Transverse colon (tissue), 4 donors: ENCODE data around the gene RLN3.

Experiments
- POLR2A ChIP-seq: fragments of 450-650 bp; IDR thresholded peaks from one replicate; pipeline ENCODE4 v1.6.1; 2016; ENCODE audit warnings: antibody characterized with exemption, mild to moderate bottlenecking, moderate library complexity
- POLR2AphosphoS5 ChIP-seq, 3 donors: sonication (generic); formaldehyde crosslinking; IDR thresholded peaks; one replicate each; pipeline ENCODE4 v1.6.1; 2016; ENCODE audit warnings: antibody characterized with exemption in 3 of 3
- TF ChIP-seq, protein P1 (sequence below), 5 experiments: fragments of 200-600 bp in 3 of 5; fragments of 450-650 bp in 2 of 5; sonication (generic) in 3 of 5; IDR thresholded peaks; 1 replicate in 2 of 5; 2 replicates in 3 of 5; pipeline ENCODE4 v1.5.1; 2016 to 2017; ENCODE audit warnings: antibody characterized with exemption in 5 of 5, inconsistent platforms in 3 of 5, mild to moderate bottlenecking in 2 of 5, moderate library complexity in 1 of 5

DNA sequence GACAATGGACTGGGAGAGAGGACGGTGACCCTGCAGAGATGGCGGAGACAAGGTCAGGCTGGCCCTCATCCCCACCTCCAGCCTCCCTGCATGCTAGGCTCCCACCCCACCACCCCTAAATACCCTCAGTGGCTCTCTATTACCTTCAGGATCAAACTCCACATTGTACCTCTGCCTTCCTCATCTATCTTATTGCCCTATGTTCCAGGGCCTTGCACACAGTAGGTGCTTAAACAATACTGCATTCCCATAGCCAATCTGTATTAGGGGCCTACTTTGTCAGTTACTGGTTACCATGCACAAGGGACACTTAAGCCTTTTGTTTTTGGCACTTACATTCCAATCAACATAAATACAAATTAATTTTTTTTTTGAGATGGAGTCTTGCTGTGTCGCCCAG, 27.4 kb downstream of the RLN3 start:
- TF ChIP-seq, protein P1, sequence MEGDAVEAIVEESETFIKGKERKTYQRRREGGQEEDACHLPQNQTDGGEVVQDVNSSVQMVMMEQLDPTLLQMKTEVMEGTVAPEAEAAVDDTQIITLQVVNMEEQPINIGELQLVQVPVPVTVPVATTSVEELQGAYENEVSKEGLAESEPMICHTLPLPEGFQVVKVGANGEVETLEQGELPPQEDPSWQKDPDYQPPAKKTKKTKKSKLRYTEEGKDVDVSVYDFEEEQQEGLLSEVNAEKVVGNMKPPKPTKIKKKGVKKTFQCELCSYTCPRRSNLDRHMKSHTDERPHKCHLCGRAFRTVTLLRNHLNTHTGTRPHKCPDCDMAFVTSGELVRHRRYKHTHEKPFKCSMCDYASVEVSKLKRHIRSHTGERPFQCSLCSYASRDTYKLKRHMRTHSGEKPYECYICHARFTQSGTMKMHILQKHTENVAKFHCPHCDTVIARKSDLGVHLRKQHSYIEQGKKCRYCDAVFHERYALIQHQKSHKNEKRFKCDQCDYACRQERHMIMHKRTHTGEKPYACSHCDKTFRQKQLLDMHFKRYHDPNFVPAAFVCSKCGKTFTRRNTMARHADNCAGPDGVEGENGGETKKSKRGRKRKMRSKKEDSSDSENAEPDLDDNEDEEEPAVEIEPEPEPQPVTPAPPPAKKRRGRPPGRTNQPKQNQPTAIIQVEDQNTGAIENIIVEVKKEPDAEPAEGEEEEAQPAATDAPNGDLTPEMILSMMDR (IDR thresholded peaks at IDR 0.05), result no peak
- TF ChIP-seq POLR2A, result no peak
- no peak for TF ChIP-seq POLR2AphosphoS5 (IDR thresholded peaks at IDR 0.05)
